ENCODE results near the gene SLFN11.
"Not testable (repeated sequence)": the region's sequence is repeated elsewhere in the genome, so short reads cannot be mapped to it uniquely, and the experiment has no call there.

Gene SLFN11

DNA sequence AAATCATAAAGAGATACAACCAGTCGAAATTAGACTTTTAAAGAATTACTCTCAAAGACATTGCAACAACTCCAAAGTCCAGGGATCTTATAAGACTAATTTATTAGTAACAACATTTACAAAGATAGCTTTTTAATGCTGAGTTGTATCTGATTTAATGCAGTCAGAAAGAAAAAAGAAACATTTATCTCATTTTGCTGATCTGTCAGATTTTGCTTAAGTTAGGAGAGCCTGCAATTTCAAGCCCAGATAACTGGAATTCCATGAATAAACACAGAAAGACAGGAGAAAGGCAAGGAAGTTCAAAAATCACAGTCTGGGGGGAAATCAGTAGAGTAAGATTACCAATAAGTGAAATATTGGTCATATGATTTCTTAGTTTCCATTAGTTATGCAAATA is 22.9 kb downstream of the SLFN11 start:
- DNase-seq: no peak

DNA sequence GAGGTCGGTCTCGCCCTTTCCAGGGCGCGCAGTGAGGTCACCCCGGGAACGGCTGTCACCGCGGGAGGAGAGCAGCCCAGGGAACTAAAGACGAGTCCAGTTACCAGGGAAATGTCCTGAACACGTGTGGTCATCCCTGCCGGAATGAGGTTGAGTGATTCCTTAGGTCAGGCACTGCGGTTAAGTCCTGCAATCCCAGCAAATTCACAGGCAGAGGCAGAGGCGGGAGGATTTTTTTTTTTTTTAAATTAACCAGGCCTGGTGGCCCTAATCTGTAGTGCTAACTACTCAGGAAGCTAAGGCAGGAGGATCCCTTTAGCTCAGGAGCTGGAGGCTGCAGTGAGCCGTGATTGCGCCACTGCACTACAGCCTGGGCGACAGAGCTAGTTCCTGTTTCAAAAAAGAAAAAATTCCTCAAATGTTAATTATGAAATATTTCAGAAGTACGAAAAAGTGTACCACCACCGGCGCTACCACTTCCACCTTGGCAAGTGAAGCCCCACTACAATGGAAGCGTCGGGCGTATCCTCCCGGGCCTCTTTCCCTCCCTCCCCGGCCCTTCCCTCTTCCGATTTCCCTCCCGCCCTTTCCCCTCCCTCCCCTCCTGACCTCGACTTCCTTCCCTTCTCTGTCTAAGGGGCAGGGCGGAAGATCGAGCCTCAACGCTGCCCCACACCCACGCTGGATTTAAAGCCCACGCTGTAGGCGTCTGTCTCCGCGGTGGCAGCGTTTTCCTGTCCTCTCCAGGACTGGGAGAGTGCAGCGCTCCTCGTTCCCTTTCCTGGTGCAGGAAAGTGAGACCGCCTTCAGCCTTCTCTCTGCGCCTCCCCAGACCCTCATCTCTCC is 27.3 kb downstream of the SLFN11 start:
- DNase-seq: peak; percentile 34

DNA sequence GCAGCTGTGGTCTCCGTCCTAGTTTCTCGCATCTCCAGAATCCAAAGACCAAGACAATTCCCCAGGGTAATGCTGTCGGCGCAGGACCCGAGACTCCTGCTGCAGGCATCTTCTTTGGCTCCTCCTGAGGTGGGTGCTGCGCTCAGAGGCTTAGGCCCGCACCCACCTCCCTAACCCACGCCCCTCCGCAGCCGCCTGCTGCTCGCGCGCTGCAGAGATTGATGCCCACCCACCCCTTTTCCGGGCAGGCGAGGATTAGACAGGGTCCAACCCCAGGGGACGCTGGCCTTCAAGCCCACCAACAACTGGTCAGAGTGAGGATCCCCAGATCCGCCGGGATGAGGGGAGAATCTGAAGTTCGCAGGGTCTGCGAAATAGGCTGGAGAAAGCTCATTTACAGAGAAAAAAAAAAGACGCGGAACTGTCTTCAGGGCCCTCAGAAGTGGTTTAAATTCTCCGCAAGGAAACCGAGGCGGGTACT is 27.9 kb downstream of the SLFN11 start:
- no peak for DNase-seq

DNA sequence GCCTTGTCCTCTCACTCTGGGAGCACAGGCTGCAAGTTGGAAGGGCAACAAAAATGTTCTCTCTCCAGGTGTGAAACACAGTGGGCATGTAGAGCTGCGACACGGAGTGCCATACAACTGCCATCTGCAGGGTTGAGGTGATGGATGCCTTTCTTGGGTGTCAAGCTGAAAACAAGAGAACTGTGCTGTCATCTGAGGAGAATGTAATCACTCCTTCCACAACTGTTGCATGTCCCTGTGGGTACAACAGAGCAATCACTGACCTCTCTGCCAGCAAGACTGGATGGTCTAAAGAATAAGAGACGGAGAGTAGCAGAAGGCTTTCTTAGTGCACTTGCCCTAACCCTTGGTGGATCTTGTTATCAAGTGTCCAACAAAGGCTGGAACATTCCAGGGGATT is 29.2 kb downstream of the SLFN11 start:
- DNase-seq: no peak

DNA sequence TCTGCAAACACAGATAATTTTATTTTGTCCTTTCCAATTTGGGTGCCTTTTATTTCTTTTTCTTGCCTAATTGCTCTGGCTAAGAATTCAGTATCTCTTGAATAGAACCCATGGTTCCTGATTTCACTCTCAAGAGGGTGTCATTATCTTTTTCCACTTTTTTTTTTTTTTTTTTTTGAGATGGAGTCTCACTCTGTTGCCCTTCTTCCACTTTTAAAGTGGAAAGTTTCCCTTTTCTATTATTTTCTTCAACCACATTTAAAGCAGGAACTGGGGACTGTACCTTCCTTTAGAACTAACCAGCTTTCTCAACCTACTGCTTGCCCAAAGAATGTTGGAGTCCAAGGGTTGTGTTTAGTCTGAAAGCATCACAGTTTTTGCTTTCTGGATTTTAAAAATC is 31.1 kb downstream of the SLFN11 start:
- DNase-seq: no peak

DNA sequence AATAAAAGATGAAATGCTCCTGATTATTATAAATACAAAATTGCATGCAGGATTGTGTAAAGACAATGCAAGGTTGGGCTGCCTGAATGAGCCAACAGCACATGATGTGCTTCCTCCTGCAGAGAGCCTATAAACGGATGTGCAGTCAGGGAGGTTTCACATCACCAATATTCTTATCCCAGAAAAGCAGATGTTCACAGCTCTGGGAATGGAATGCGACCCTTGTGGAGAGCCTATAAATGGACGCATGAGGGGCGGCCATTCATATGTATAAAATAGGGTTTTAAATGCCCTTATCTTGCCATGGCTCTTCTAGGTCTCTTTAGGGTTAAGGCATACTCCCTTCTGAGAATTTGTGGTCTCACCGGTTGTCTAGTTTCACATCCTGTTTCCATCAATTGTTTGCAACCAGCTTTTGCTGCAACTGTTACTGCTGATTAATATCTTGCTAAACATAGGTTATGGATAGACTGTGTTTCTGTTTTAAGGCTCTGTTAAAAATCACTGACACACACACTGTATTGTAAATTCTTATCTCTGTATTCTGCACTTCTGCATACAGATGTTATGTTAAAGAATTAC is 31.9 kb downstream of the SLFN11 start:
- no peak for DNase-seq

DNA sequence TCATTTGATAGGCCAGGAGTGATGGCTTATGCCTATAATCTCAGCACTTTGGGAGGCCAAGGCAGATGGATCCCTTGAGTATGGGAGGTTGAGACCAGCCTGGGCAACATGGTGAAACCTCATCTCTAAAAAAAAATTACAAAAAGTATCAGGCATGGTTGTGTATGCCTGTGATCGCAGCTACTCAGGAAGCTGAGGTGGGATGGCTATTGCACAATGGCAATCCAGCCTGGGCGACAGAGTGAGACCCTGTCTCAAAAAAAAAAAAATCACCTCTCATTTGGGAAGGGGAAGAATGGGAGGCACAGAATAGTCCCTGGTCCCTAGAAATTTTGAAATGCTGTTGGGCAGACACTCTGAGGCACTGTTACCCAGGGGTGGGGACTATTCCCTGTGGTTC is 35.2 kb downstream of the SLFN11 start:
- no peak for DNase-seq

DNA sequence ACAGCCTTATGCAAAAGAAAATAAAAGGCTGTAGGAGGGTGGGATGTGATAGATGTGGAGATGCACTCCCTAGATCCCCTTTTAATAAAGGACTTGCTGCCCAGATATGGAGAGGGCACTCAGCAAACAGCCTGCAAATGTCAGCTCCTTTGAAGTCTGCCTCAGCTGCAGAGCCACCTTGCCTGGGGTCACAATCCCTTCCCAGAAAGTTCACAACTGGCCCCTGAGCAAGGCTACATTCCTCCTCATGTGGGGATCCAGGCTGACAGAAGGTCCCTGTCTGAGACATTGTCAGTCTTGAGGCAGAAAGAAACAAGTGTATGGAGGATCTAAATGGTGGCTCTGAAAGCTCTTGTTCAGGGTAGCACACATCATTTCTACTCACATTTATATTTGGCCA is 36.1 kb downstream of the SLFN11 start:
- no peak for DNase-seq

DNA sequence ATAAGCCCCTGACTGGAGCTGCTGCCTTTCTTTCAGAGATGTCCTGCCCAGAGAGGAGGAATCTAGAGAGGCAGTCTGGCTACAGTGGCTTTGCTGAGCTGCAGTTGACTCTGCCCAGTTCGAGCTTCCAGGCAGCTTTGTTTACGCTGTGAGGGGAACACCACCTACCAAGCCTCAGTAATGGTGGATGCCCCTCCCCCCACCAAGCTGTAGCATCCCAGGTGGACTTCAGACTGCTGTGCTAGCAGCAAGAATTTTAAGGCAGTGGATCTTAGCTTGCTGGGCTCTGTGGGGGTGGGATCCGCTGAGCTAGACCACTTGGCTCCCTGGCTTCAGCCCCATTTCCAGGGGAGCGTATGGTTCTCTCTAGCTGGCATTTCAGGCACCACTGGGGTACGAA is 39.8 kb downstream of the SLFN11 start:
- not testable (repeated sequence) for DNase-seq

DNA sequence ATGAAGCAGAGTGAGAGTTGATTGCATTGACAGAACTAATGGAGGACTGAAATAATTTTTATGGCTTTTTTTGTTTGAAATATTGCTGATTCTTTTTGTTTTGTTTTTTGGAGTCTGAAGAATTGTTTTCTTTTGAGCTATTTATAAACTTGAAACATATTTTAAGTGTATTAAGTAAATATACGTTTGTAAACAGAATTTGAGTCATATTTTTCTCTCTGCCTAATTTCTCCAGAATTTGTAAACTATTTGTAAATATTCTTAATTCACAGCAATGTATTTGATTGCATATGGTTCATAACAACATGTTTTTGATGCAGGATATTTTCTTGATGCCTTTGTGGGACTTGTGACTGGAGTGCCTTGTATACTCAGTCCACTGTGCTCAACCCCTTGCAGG is 50.7 kb downstream of the SLFN11 start:
- no peak for DNase-seq

DNA sequence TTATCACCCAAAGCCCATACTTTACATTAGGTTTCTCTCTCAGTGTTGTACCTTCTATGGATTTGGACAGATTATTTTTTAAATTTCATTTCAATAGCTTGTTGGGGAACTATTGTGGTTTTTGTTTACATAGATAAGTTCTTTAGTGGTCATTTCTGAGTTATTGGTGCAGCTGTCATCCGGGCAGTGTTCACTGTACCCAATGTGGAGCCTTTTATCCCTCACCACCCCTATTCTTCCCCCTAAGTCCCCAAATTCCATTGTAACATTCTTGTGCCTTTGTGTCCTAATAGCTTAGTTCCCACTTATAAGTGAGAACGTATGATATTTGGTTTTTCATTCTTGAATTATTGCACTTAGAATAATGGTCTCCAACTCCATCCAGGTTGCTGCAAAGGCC is 57.5 kb downstream of the SLFN11 start:
- no peak for DNase-seq

DNA sequence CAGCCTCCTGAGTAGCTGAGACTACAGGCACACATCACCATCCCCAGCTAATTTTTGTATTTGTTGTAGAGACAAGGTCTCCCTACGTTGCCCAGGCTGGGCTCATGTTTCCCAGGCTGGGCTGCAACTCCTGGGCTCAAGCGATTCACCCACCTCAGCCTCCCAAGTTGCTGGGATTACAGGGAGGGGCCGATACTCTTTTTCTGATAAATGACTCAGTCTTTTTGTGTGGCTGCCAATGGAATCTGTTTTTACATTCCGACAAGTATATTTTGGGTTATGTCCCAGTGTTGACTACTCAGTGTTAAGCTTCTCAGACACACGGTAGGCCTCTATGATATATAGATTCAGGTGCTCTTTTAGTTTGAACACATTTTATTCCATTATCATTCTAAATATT is 58.1 kb downstream of the SLFN11 start:
- DNase-seq: no peak

DNA sequence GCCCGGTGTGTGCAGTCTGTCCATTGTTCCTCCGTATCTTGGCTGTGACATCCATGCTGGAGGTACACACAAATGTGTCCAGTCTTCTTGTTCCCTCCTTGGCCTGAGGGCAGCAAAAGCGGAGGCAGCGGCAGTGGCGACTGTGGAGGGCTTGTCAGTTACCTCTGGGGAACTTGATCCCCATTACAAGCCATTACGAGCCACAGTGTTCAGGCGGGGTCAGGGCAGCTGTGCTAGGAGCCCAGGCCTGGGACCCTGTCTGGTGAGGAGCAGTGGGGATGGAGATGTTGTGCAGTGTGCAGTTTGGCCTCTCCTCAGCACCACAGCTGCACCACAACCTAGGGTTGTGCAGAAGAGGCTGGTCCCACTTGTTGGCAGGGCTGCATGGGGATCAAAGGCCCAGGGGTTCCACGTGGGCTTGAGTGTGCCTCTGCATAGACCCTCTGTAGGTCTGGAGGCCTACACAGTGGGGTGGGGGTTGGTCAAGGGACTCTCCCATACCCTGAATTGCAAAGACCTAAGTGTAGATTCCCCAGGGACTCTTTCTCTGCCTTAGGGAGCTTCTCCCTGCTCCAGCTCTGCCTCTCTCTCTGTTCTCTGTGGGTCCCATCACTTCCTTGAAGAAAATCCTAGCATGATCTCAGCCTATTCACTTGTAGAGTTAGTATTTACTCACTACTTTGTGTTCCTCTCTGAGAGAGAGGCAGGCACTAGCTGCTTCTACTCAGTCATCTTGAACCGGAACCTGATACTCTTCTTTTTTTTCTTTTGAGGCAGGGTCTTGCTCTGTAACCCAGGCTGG is 58.8 kb downstream of the SLFN11 start:
- peak; percentile 3 for DNase-seq

DNA sequence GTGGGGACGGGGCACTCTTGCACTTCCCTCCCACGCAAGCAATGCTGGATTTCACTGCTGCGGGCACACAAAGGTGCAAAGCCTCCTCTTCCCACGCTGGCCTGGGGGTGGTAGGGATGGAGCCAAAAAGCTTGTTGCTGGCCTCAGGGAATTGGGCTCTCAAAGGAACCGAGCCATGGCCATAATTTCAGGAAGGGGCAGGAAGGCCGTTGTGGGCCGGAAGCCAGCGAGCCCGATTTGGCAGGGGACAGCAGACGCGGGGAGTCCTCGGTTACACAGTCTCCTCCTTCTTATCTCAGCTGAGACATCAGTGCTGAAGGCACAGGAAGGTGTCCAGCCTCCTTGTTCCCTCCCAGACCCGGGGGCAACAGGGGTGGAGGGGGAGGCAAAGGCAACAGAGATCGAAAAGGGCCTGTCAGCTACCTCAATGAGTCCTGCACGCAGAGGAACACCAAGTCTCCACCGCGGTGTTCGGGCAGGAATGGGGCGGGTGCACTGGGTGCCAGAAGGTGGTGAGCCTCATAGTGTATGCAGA is 59.5 kb downstream of the SLFN11 start:
- DNase-seq: peak; percentile 19

DNA sequence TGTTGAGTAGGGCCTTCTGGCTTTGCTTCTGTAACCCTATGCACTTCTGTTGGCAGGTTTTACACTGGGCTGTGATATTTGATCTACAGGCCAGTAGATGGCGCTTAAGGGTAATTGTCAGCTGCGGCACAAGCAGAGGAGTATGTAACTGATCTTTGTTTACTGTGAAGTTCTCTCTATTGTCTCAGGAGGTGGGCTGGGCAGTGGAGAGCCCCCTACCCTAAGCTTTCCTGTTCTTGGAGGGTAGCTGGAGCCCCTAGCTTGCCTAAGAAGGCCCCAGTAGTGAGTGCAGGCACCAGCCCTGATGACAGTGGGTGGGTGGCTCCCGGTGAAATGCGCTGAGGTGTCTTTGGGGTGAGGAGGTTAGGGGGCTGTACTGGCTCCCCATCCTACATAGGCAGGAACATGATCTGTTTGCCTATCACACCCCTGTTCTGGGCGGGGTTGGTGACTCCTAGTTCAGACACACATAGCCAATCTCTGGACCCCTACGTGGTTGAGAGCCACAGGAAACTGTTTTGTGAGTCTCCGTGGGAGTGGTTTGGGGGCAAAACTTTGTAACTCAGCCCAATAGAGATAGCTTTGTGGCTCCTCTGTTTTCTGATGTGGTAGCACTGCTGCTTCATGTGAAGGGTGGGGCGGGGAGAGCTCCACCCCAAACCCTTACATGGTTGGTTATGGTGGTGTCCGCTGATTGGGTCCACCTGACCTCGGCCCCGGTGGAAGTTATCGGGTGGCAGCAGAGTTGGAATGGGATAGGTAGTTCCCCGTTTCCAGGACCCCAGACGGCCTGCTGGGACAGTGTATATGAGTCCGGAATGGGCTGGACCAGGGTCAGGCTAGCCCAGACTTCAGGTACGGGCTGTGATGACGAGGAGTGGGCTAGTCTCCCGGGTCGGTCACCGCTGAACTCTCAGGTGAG is 60.4 kb downstream of the SLFN11 start:
- DNase-seq: peak; percentile 77

DNA sequence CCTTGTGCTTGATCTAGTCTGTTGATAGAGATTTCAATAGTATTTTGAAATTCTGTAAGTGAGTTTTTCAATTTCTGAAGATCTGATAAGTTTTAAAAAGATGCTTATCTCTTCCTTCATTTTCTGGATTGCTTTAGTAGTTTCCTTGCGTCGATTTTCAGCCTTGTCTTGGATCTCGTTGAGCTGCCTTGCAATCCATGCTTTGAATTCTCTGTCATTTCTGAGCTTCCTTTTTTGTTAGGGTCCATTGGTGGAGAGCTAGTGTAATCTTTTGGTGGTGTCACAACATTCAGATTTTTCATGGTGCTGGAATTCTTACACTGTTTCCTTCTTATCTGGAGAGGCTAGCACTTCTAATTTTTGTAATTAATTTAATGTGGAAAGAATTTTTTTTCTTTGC is 61.1 kb downstream of the SLFN11 start:
- no peak for DNase-seq

DNA sequence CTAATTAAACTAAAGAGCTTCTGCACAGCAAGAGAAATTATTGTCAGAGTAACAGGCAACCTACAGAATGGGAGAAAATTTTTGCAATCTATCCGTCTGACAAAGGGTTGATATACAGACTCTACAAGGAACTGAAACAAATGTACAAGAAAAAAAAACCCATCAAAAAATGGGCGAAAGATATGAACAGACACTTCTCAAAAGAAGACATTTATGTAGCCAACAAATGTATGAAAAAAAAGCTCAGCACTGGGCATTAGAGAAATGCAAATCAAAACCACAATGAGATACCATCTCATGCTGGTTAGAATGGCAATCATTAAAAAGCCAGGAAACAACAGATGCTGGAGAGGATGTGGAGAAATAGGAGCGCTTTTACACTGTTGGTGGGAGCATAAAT is 64.1 kb downstream of the SLFN11 start:
- not testable (repeated sequence) for DNase-seq

All from activated CD4-positive, alpha-beta T cell treated with anti-CD3 and anti-CD28 coated beads for 48 hours (primary cell).